GM21528 (cell line): ENCODE data around the gene NECTIN4.

Experiments used
- ATAC-seq: cut with Tn5 transposase; IDR thresholded peaks from one replicate; pipeline ENCODE4 v1.9.1; 2021; ENCODE audit warnings: mild to moderate bottlenecking, moderate library complexity; ENCODE audit not compliant: unreplicated experiment, low FRiP score

The NECTIN4 gene

GRCh38 chr1:161113915-161114314 is 24.6 kb upstream of the NECTIN4 start:
- no peak for ATAC-seq

GRCh38 chr1:161111527-161111926 is 22.2 kb upstream of the NECTIN4 start:
- no peak for ATAC-seq

- ATAC-seq, result no peak
Observed at GRCh38 chr1:161111117-161111516, 21.8 kb upstream of the NECTIN4 start.

- no peak for ATAC-seq
Observed at GRCh38 chr1:161106431-161106830, 17.1 kb upstream of the NECTIN4 start.

GRCh38 chr1:161100556-161100955 is 11.2 kb upstream of the NECTIN4 start:
- ATAC-seq, result no peak

GRCh38 chr1:161099090-161099802 is 9.9 kb upstream of the NECTIN4 start:
- no peak for ATAC-seq

DNA sequence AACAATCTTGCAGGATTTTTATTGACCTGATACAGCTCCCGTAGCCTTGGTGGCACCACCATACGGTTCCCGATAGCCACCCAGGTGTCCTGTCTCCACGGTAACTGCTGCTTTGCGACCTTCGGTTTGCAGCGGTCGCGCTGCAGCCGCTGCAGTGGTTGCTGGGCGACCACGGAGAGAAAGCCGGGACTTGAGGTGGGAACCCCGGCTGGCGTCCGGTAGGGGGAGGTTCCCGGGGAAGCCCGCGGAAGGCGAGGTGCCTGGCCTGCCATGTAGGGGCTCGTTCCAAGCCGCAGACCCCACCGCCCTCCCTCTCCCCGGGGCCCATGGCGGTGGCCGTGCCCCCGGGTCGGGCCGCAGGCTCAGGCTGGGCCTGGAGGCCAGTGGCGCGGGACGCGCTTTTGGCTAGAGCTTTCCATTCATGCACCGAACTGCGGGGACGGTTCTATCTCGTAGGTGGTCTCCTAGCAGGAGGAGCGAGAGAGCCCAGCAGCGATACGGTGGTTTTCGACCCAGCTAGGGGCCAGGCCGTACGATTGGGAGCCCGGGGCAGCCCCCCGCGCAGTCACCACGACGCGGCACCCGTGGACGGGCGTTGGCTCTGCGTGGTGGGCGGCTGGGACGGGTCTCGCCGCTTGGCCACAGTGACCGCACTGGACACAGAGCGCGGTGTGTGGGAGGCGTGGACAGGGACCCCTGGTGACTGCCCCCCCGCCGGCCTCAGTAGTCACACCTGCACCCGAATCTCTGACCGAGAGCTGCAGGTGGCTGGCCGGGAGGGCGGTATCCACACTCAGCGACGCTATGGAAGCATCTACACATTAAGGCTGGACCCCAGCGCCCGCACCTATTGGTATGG is 9.1 kb upstream of the NECTIN4 start, which contains the start of gene KLHDC9:
TSS of gene KLHDC9 (plus strand) at position 152 of the 859 bp plus-strand sequence. CDS start at position 327, 175 bp downstream.
- peak; percentile 64 for ATAC-seq

GRCh38 chr1:161096530-161096929 is 7.2 kb upstream of the NECTIN4 start:
- ATAC-seq, result no peak

GRCh38 chr1:161096015-161096414 is 6.7 kb upstream of the NECTIN4 start:
- ATAC-seq, result no peak

DNA sequence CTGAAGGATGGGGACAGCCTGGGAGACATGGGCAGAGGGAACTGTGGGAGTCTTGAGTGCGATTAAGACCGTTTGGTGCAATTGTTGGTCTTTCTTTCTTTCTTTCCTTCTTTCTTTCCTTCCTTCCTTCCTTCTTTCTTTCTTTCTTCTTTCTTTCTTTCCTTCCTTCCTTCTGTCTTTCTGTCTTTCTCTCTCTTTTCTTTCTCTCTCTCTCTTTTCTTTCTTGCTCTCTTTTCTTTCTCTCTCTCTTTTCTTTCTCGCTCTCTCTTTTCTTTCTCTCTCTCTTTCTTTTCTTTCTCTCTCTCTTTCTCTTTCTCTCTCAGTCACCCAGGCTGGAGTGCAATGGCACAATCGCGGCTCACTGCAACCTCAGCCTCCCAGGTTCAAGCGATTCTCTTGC is 5.9 kb upstream of the NECTIN4 start:
- ATAC-seq, result no peak

DNA sequence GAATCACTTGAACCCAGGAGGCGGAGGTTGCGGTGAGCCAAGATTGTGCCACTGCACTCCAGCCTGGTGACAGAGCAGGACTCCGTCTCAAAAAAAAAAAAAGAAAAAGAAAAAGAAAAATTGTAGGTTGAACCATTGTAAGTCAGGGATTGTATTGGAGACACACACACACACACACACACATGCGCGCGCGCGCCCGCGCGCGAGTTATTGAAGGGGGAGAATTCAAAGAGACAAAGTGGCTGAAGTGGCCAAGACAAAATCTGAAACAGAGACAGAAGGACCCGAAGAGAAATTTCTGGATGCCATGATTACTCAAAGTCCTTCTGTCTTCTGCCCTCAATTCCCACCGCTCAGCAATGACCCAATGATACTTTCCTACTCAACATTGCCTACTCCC is 5.1 kb upstream of the NECTIN4 start:
- ATAC-seq, result no peak

DNA sequence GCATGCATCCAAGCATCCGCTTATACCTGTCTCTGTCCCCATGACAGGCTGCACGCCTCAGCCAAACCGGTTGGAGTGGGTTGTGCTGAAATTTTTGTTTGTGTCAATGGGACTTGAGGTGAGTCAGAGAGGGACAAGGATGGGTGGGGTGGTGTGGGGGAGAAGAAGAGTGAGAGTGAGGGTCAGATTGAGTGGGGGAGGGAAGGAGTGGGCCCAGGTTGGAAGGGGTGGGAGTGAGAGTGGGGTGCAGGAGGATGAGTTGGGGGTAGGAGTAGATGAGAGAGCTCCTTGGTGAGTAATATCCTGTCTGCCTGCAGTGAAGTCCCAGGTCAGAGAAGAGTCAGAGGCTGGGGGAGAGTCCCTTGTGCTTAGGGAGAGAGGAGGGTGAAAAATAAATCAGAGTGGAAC is 3.3 kb upstream of the NECTIN4 start:
- ATAC-seq, result no peak

DNA sequence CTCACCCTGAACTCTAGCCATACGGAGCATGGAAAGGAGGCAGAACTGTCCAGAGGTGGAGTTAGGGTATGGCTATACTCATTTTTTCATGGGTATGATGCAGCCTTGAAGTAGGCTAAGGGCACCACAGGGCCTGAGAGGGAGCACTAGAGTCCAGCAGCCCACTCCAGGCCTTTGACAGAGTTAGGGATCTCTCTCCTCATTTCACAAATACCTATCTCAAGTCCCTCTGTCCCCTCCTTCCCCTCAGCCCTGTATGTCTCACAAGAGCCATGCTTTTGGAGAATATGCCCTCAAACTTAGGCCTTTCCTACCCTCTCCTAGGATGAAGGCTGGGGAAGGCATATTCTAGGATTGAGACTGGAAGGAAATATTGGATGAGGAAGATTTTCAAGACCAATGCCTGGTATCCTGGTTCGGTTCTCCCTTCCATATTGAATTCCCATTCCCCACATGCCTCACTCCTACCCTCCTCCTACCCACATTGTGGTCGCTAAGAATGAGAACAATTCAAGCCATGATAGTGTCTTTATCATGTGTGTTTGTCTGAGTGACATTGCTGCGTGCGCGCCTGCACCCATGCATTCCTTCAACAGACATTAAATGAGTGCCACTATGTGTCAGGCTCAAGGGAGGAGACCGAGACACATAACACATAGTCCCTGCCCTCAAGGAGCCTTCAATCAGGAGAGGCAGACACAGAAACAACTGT is 2.6 kb upstream of the NECTIN4 start:
- ATAC-seq, result no peak

GRCh38 chr1:161091093-161091492 is 1.7 kb upstream of the NECTIN4 start:
- no peak for ATAC-seq

GRCh38 chr1:161090617-161091016 is 1.3 kb upstream of the NECTIN4 start:
- ATAC-seq, result no peak

DNA sequence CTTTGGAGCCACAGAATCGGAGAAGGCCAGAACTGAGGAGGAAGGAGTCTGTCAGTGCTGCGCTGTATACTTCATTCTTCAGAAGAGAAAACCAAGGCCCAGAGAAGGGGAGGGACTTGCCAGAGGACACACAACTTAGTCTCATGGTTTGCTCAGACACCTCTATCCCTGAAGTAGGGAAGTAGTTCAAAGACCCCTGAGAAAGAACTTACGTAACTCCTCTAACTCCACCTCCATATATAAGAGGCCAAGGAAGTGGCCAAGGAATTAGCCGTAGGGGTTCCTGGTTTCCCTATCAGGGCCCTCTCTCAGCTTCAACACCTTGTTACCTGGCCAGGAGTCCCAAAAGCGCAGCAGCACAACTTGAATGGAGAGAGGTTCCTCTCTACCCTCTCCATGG is 580 bp upstream of the NECTIN4 start:
- ATAC-seq, result no peak

GRCh38 chr1:161088587-161089110 is 709 bp downstream of the NECTIN4 start:
- ATAC-seq, result no peak

DNA sequence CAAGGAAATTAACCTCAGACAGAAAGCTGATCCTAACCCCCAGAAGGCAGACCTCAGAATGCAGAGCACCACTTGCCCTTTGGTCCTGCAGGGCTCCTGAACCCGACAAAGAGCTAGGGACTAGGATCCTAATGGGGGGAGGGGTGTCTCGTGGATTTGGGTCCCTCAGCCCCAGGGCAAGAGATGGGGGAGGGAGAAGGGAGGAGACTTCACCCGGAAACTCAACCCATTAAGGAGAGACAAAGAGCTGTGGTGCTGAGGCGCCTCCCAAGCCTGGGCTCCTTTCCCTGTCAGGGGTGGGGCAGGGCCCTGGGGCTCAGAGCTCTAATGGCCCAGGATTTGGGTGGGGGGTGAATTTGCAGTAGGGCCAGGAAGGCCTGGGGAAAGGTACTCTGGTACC is 2.9 kb downstream of the NECTIN4 start:
- ATAC-seq, result no peak

DNA sequence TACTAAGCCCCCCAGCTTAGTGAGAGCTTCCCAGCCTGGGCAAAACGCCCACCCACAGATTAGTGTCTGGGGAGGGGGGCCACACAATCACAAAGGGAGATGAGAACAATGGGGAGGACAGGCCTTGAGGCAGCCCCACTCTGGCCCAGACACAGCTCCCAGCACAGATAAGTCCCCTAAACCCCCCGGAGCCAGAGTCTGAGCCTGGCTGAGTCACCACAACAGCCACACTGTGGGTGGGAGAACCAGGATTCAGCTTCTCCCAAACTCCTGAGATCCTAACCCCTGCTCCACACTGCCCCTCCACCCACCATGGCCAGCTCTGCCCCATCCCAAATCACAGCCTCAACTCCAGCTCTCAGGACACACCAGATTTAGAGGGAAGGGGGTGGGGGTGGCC is 4.2 kb downstream of the NECTIN4 start:
- no peak for ATAC-seq

GRCh38 chr1:161084597-161084988 is 4.8 kb downstream of the NECTIN4 start:
- ATAC-seq, result no peak
